ENCODE results near the gene CFAP119.

The CFAP119 gene

GRCh38 chr16:30762991-30763725, 1.3 kb upstream of the CFAP119 start:
- DNase-seq (ENCODE audit: low read depth), result no peak

GRCh38 chr16:30761427-30761927, 385 bp downstream of the CFAP119 start:
- no peak for DNase-seq (ENCODE audit: low read depth)

- no peak for DNase-seq (ENCODE audit: low read depth)
Measured at GRCh38 chr16:30760577-30761426, 1.1 kb downstream of the CFAP119 start.

GRCh38 chr16:30760001-30760559, 1.8 kb downstream of the CFAP119 start:
- DNase-seq (ENCODE audit: low read depth), result no peak

- DNase-seq (ENCODE audit: low read depth), result no peak
Measured at GRCh38 chr16:30758988-30759491, 2.8 kb downstream of the CFAP119 start.

- DNase-seq (ENCODE audit: low read depth), result no peak
Measured at GRCh38 chr16:30757316-30757715, 4.5 kb downstream of the CFAP119 start.

- DNase-seq (ENCODE audit: low read depth), result no peak
Measured at GRCh38 chr16:30756781-30757100, 5.1 kb downstream of the CFAP119 start.

GRCh38 chr16:30755955-30756780, 5.7 kb downstream of the CFAP119 start:
- DNase-seq (ENCODE audit: low read depth), result no peak

- DNase-seq (ENCODE audit: low read depth), result no peak
Measured at GRCh38 chr16:30753596-30753995, 8.3 kb downstream of the CFAP119 start.

- DNase-seq (ENCODE audit: low read depth), result no peak
Measured at GRCh38 chr16:30750876-30751465, 10.9 kb downstream of the CFAP119 start.

GRCh38 chr16:30750201-30750600, 11.7 kb downstream of the CFAP119 start:
- DNase-seq (ENCODE audit: low read depth), result no peak

- no peak for DNase-seq (ENCODE audit: low read depth)
Measured at GRCh38 chr16:30748634-30749445, 13.0 kb downstream of the CFAP119 start.

GRCh38 chr16:30747799-30748633, 13.8 kb downstream of the CFAP119 start, which contains the start of gene PHKG2:
Gene PHKG2, plus strand, starts transcription at chr16:30748425. Its CDS starts 396 bp downstream, at chr16:30748821.
- DNase-seq (ENCODE audit: low read depth), result peak; percentile 94

GRCh38 chr16:30747331-30747730, 14.5 kb downstream of the CFAP119 start:
- DNase-seq (ENCODE audit: low read depth), result no peak

- no peak for DNase-seq (ENCODE audit: low read depth)
Measured at GRCh38 chr16:30746638-30747175, 15.2 kb downstream of the CFAP119 start.

- DNase-seq (ENCODE audit: low read depth), result no peak
Measured at GRCh38 chr16:30745082-30745481, 16.8 kb downstream of the CFAP119 start.

- DNase-seq (ENCODE audit: low read depth), result no peak
Measured at GRCh38 chr16:30744183-30744582, 17.7 kb downstream of the CFAP119 start.

- no peak for DNase-seq (ENCODE audit: low read depth)
Measured at GRCh38 chr16:30743716-30744115, 18.1 kb downstream of the CFAP119 start.

GRCh38 chr16:30741461-30741914, 20.4 kb downstream of the CFAP119 start:
- no peak for DNase-seq (ENCODE audit: low read depth)

Data from stimulated activated CD8-positive, alpha-beta memory T cell treated with anti-CD3 and anti-CD28 coated beads, Interleukin-7, amount 100 ng/mL, for 24 hours (primary cell).